ENCODE measurements around the gene YEATS2. TPM values are rescaled to one million over a fixed set of nuclear protein-coding genes. Genes with fewer than 3 reads are reported as not detected.

The YEATS2 gene
- total RNA-seq, 1 experiment from 2014 or later = 38.6 TPM

DNA sequence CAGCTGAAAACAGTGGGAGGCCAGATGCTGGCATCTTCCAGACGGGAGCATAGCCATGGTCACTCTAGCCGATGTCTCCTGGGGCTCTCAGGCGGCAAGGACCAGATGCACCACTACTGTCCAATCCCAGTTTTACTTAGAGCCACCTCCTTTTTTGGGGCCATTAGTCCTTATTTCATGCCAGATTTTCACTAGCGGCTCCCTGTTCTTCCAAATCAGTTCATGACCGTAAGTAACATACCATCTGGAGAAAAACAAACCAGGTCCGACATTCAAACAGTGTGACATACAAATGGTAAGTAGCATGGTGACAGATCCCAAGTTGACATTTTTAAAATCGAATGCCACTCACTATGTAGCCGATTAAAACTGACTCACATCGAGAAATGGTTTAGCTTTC is 131.9 kb downstream of the YEATS2 start:
- ChIA-PET CTCF (no interaction called here), POLR2A (no interaction called here), RAD21 (ENCODE audit: low non-redundant PET in 1 of 2, low total read pairs in 2 of 2, uncharacterized antibody in 2 of 2, unreplicated experiment in 2 of 2) (no interaction called here)
- no peak overlapping the region for H2AFZ ChIP-seq (ENCODE audit: low read depth, low read length, poor library complexity, severe bottlenecking)
- peaks cover 14 to 19% of the 10 kb centered on the region in 2 experiments; a peak in 3 of 4 replicates for H3K36me3 ChIP-seq (ENCODE audit: control insufficient read depth in 1 of 2, insufficient read depth in 2 of 2, low read length in 2 of 2)
- intact Hi-C loops (cut with micrococcal nuclease) = no loop called here
- DNase-seq (ENCODE audit: low read depth, low spot score) (no peak), ATAC-seq (no peak)
- no peak overlapping the region for H3K4me3 ChIP-seq (replicated peaks in 1 of 2; ENCODE audit: low read depth in 1 of 2, low read length in 2 of 2)
- no peaks in the 10 kb centered on the region for H3K79me2 ChIP-seq (ENCODE audit: insufficient read depth, low read length)
- no TSS peak for BruUV-seq (replicated peaks)
- no peaks in the 10 kb centered on the region for H3K9me2 ChIP-seq (ENCODE audit: insufficient read depth)
- H3K9ac ChIP-seq (ENCODE audit: low read length) = no peak overlapping the region
- H3K27ac ChIP-seq (ENCODE audit: low read depth, low read length) = no peak overlapping the region
- no peak overlapping the region for H3K4me2 ChIP-seq (ENCODE audit: low read length)
- peaks cover 0 to 6% of the 10 kb centered on the region in 2 experiments; a peak in 3 of 4 replicates for H3K4me1 ChIP-seq (ENCODE audit: control insufficient read depth in 1 of 2, insufficient read depth in 2 of 2, low read length in 2 of 2)
- TF ChIP-seq POLR2A (IDR thresholded peaks at IDR 0.05; ENCODE audit: borderline replicate concordance, extremely low read depth, insufficient read depth, insufficient read length) = no peak
- TF ChIP-seq POLR2AphosphoS5 (IDR thresholded peaks at IDR 0.05; ENCODE audit: low read depth, low read length) = no peak
- no peak for TF ChIP-seq ZFX (IDR thresholded peaks at IDR 0.05)
- TF ChIP-seq CBX3 (IDR thresholded peaks at IDR 0.05; ENCODE audit: low read depth) = no peak
- H3K27me3 ChIP-seq (ENCODE audit: insufficient read depth, low read length) = no peaks in the 10 kb centered on the region
- no peaks in the 10 kb centered on the region for H4K20me1 ChIP-seq (ENCODE audit: insufficient read depth)
- no peaks in the 10 kb centered on the region for H3K9me3 ChIP-seq (ENCODE audit: control insufficient read depth in 1 of 2, insufficient read depth in 1 of 2, low read depth in 1 of 2, low read length in 2 of 2)

DNA sequence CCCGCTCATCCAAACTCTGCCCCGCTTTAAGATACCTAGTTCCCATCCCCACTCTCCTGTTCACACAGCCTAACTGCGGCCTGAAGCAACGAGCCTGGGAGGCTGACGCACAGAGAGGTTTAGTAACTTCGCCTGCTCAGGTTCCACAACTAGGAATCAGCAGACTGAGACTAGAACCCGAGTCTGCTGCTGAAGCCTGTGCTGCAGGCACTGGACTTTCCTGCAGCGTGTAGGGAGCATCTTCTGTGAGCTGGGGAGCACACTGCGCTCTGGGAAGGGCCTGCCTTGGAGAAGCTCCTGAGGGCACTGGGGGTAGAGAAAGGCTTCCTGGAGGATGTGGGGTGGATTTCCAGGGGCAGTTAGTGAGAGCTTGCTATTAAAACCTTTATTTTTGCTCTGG is 132.6 kb downstream of the YEATS2 start:
- ChIA-PET CTCF (no interaction called here), RAD21 (ENCODE audit: low non-redundant PET in 1 of 2, low total read pairs in 2 of 2, uncharacterized antibody in 2 of 2, unreplicated experiment in 2 of 2) (no interaction called here), POLR2A (no interaction called here)
- no TSS peak for BruUV-seq (replicated peaks)
- Histone ChIP-seq H3K9ac (ENCODE audit: low read length) (no peak overlapping the region), H3K36me3 (ENCODE audit: control insufficient read depth in 1 of 2, insufficient read depth in 2 of 2, low read length in 2 of 2) (peaks cover 14 to 19% of the 10 kb centered on the region in 2 experiments; a peak in 3 of 4 replicates), H2AFZ (ENCODE audit: low read depth, low read length, poor library complexity, severe bottlenecking) (no peak overlapping the region), H4K20me1 (ENCODE audit: insufficient read depth) (no peaks in the 10 kb centered on the region), H3K9me2 (ENCODE audit: insufficient read depth) (no peaks in the 10 kb centered on the region), H3K9me3 (ENCODE audit: control insufficient read depth in 1 of 2, insufficient read depth in 1 of 2, low read depth in 1 of 2, low read length in 2 of 2) (no peaks in the 10 kb centered on the region), H3K4me1 (ENCODE audit: control insufficient read depth in 1 of 2, insufficient read depth in 2 of 2, low read length in 2 of 2) (peaks cover 0 to 6% of the 10 kb centered on the region in 2 experiments; a peak in 2 of 4 replicates), H3K4me3 (replicated peaks in 1 of 2; ENCODE audit: low read depth in 1 of 2, low read length in 2 of 2) (no peak overlapping the region), H3K79me2 (ENCODE audit: insufficient read depth, low read length) (no peaks in the 10 kb centered on the region), H3K4me2 (ENCODE audit: low read length) (no peak overlapping the region), H3K27me3 (ENCODE audit: insufficient read depth, low read length) (no peaks in the 10 kb centered on the region), H3K27ac (ENCODE audit: low read depth, low read length) (no peak overlapping the region)
- DNase-seq (ENCODE audit: low read depth, low spot score) = no peak
- TF ChIP-seq CEBPB (IDR thresholded peaks at IDR 0.05; ENCODE audit: low read depth) (no peak), YY1 (IDR thresholded peaks at IDR 0.05; ENCODE audit: extremely low read depth, insufficient replicate concordance, low read depth, low read length) (no peak), EZH2phosphoT487 (IDR thresholded peaks at IDR 0.05; ENCODE audit: borderline replicate concordance) (no peak), RAD21 (IDR thresholded peaks at IDR 0.05; ENCODE audit: low read depth) (no peak), SRF (IDR thresholded peaks at IDR 0.05; ENCODE audit: low read depth) (no peak), SP1 (IDR thresholded peaks at IDR 0.05; ENCODE audit: low read depth) (no peak)
- no peak for ATAC-seq
- intact Hi-C loops (cut with micrococcal nuclease) = no loop called here

Measured in HCT116 (cell line).